ENCODE results near the gene MET.

DNA sequence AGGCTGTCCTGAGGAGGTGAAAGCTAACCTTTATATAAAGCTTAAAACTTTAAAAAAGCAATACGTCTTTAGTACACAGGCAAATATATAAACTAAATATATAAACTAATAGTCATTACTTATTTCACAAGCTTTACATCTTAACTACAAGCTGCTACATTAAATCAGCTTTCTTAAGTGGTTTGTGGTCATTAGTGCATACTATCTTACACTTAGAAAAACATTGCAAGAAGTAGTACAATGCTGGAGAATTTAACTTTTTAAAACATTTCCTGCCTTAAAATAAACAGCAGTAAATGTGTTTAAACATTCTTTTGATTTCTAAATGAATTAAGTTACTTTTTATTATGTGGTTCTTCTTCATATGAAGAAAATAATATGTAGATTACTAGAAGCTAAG lies 36.3 kb downstream of the MET start:
- TF ChIP-seq, protein P1, sequence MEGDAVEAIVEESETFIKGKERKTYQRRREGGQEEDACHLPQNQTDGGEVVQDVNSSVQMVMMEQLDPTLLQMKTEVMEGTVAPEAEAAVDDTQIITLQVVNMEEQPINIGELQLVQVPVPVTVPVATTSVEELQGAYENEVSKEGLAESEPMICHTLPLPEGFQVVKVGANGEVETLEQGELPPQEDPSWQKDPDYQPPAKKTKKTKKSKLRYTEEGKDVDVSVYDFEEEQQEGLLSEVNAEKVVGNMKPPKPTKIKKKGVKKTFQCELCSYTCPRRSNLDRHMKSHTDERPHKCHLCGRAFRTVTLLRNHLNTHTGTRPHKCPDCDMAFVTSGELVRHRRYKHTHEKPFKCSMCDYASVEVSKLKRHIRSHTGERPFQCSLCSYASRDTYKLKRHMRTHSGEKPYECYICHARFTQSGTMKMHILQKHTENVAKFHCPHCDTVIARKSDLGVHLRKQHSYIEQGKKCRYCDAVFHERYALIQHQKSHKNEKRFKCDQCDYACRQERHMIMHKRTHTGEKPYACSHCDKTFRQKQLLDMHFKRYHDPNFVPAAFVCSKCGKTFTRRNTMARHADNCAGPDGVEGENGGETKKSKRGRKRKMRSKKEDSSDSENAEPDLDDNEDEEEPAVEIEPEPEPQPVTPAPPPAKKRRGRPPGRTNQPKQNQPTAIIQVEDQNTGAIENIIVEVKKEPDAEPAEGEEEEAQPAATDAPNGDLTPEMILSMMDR (IDR thresholded peaks at IDR 0.05 in 2 of 3, conservative IDR thresholded peaks at IDR 0.05 in 1 of 3; ENCODE audit: borderline replicate concordance in 1 of 3, insufficient read depth in 1 of 3, low read depth in 2 of 3, low read length in 2 of 3), result no peak
- no peak for TF ChIP-seq POLR2A (IDR thresholded peaks at IDR 0.05; ENCODE audit: borderline replicate concordance, extremely low read depth, insufficient read depth, insufficient read length)
- no peak for TF ChIP-seq CBX3 (IDR thresholded peaks at IDR 0.05; ENCODE audit: low read depth)
- no peak for TF ChIP-seq POLR2AphosphoS5 (IDR thresholded peaks at IDR 0.05; ENCODE audit: low read depth, low read length)

All from HCT116 (cell line).